Measurements from ENCODE around the gene ANKRD24. TPM values are rescaled to one million over a fixed set of nuclear protein-coding genes. Genes with fewer than 3 reads are reported as not detected.

ANKRD24 gene
- total RNA-seq, 1 experiment from 2014 or later = 2.4 TPM

GRCh38 chr19:4171676-4172075 lies 10.8 kb upstream of the ANKRD24 start:
- Histone ChIP-seq H4K91ac (ENCODE audit: insufficient read length, low read depth, low read length) (no peak overlapping the region), H3K79me1 (ENCODE audit: insufficient read depth, low read depth, low read length, poor library complexity, severe bottlenecking) (no peaks in the 10 kb centered on the region), H2BK15ac (ENCODE audit: low read depth, low read length) (no peak overlapping the region), H2BK120ac (ENCODE audit: low read depth, low read length, poor library complexity, severe bottlenecking) (no peak overlapping the region), H3K23ac (ENCODE audit: insufficient read length, low read depth, low read length) (no peak overlapping the region), H3K4me1 (ENCODE audit: insufficient read depth, low read length) (no peaks in the 10 kb centered on the region), H3K27ac (ENCODE audit: insufficient read length, low read depth, low read length) (no peak overlapping the region), H2BK5ac (ENCODE audit: insufficient read length, low read length) (no peak overlapping the region), H3T11ph (ENCODE audit: low read length) (no peak overlapping the region), H3K79me2 (ENCODE audit: insufficient read depth, low read length) (no peaks in the 10 kb centered on the region), H2AK5ac (ENCODE audit: insufficient read length, low read length) (no peak overlapping the region), H4K5ac (ENCODE audit: insufficient read length, low read depth, low read length) (no peak overlapping the region), H3K18ac (ENCODE audit: insufficient read length, low read depth, low read length) (no peak overlapping the region), H2BK20ac (ENCODE audit: low read depth, low read length, poor library complexity, severe bottlenecking) (no peak overlapping the region), H3K27me3 (ENCODE audit: insufficient read depth, low read length) (no peaks in the 10 kb centered on the region; the same call in 1 of the 2 replicates), H3K14ac (ENCODE audit: insufficient read depth, low read length) (no peak overlapping the region), H2AFZ (ENCODE audit: low read length) (no peak overlapping the region), H3K23me2 (ENCODE audit: insufficient read length, low read depth, low read length, poor library complexity, severe bottlenecking) (no peaks in the 10 kb centered on the region), H3K9me3 (ENCODE audit: control insufficient read depth, low read depth, low read length) (no peaks in the 10 kb centered on the region), H3K4me2 (ENCODE audit: insufficient read depth, insufficient read length, low read length) (no peak overlapping the region), H3K9ac (ENCODE audit: extremely low read depth, insufficient read length, low read length) (no peak overlapping the region), H3K56ac (ENCODE audit: insufficient read length, low read depth, low read length) (no peak overlapping the region), H3K4ac (ENCODE audit: low read depth, low read length) (no peak overlapping the region), H4K8ac (replicated peaks; ENCODE audit: insufficient read length, low read depth, low read length) (no peak overlapping the region), H4K20me1 (ENCODE audit: control insufficient read depth, insufficient read depth, insufficient read length) (no peaks in the 10 kb centered on the region), H2BK12ac (ENCODE audit: insufficient read length, low read depth, low read length) (no peak overlapping the region)
- Mint-ChIP-seq H3K27ac (no peak overlapping the region), H3K4me3 (no peak overlapping the region), H3K9me3 (no peaks in the 10 kb centered on the region), H3K4me1 (peaks cover 3 to 8% of the 10 kb centered on the region in 2 experiments; a peak in 3 of 4 replicates), H3K36me3 (ENCODE audit: insufficient read depth in 1 of 3, low read depth in 3 of 3) (0 out of 7 replicates have a peak, but pooled peaks cover 0 to 3% (median 0%) of the 10 kb centered on the region in 3 experiments), H3K27me3 (ENCODE audit: low read depth) (peaks cover 47% of the 10 kb centered on the region)
- DNase-seq = no peak
- WGBS (ENCODE audit: extremely low coverage, insufficient read length, low lambda C conversion rate) = no CpG with 5 or more reads among the region's 22 CpGs
- no peak for TF ChIP-seq CTCF (conservative IDR thresholded peaks at IDR 0.05)

Data from H9 (cell line).